ENCODE measurements around the gene SEC14L6. TPM values are rescaled to one million over a fixed set of nuclear protein-coding genes. Genes with fewer than 3 reads are reported as not detected.

Gene SEC14L6
- not detected in 2 replicates for total RNA-seq

DNA sequence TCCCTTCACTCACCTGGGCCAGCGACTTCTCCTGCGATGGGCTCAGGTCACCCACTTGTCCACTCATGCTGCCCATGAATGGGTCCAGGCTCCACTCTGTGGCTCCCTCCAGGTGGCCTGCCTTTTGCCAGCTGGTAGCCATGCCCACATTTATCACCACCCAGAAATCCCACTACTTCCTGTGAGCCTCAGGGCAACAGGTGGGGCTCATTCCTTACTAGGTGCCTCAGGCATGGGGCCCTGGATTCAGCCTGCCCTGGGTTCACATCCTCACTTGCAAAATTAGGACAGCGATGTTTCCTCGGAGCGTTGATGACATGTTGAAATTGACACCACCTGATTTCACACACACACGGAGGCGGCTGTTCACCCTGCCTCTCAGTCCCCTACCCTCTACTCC, at the start of gene SEC14L6:
Gene SEC14L6, minus strand, starts transcription at position 126 of the 400 bp plus-strand sequence. Its CDS starts 59 bp downstream, at position 67.

DNA sequence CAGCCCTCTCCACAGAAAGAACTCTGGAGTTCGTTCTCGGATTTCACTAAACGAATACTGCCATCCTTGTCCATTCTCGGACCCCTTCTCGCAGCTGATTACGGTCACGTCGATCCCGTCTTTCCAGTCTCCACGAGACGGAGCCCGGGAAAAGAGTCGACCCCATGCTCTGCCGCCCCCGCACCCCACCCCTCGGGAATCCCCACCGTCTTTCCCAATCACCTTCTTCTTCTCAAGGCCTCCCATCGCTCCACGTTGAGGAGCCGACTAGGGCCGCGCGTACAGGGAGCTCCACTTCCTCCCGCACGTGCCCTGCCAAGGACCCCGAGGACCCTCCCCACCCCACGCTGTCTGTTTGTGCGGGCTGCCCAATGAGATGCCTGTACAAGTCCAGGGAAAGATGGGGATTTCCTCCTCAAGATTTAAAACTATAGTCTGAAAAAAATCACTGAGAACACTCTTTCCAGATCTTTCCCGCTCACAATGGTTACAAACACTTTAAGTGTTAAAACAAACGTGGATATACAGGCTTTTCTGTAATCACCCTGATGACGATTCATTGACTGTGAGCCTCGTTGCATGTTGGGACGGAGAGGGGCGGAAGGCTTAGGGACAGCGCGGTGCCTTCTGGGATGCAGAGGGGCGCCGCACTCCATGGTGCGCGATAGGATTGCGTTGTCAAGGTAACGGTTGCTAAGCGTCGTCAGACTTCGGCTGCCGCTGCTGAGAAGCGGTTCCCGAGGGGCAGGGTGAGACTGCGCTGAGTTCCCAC, 45.2 kb upstream of the SEC14L6 start, which contains the start of gene PES1:
Gene PES1, minus strand, starts transcription at position 323 of the 772 bp plus-strand sequence. Its CDS starts 77 bp downstream, at position 246.

DNA sequence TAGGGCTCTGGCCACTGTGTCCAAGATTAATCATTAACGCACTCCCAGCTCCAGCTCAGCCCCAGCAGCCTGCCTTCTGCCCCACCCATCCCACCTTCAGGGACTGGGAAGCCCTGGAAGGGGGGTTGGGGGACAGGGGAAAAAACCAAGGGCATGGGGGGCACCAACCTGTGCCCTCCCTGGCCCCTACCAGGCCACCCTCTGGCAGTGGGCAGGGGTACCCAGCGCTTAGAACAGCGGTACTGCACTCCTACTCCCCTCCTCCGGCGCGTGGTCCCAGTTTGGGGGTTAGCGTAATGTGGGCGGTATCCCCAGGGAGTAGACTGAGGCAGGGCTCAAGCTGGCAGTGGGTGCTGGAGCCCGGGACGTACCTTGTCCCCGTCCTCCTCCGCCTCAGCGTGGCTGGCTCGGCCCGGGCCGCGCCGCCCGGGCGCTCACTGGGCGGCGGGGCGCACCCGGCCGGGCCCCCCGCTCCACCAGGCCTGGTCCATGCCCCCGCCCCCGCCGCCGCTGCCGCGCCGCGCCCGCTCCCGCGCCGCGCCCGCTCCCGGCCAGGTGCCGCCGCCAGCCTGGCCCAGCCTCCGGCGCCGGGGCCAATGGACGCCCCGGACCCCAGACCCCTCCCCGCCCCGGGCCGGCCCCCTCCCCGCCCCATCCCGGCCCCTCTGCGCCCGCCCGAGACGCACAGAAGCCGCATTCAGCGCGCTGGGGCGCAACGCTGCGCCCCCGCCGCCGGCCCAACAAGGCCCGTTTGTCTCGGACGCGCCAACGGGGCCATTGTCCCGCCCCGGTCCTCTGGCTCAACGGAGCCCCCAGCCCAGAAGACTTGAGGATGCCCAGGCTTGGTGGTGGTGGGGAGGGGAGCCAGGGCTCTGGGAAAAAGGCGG, 27.8 kb upstream of the SEC14L6 start, which contains the start of gene GAL3ST1:
Gene GAL3ST1, minus strand, starts transcription at position 571 of the 887 bp plus-strand sequence. CDS start 17,273 bp downstream, outside the sequence.

Other genes starting within 250 kb of the SEC14L6 start
- gene TBC1D10A, start 219.8 kb downstream of the SEC14L6 start, total RNA-seq, result 20.2 and 25.8 TPM in 2 replicates
- gene SF3A1, start 189.8 kb downstream of the SEC14L6 start, total RNA-seq, result 17.6 and 28.1 TPM in 2 replicates
- gene CCDC157, start 189.7 kb downstream of the SEC14L6 start, total RNA-seq, result 0.47 and 2.5 TPM in 2 replicates
- 8.8 and 12.7 TPM in 2 replicates for gene RNF215, start 159.3 kb downstream of the SEC14L6 start, total RNA-seq
- gene SEC14L2, start 149.7 kb downstream of the SEC14L6 start, total RNA-seq, result 76.5 and 108 TPM in 2 replicates
- gene MTFP1, start 121.0 kb downstream of the SEC14L6 start, total RNA-seq, result 20.7 and 61.8 TPM in 2 replicates
- not detected in 2 replicates for gene SEC14L3, start 74.7 kb downstream of the SEC14L6 start, total RNA-seq
- gene SEC14L4, start 41.0 kb downstream of the SEC14L6 start, total RNA-seq, result not detected in 2 replicates
- not detected in 2 replicates for gene GAL3ST1, start 27.9 kb upstream of the SEC14L6 start, total RNA-seq
- 61.7 and 89.4 TPM in 2 replicates for gene PES1, start 45.2 kb upstream of the SEC14L6 start, total RNA-seq
- 1.1 and 1.6 TPM in 2 replicates for gene TCN2, start 60.4 kb upstream of the SEC14L6 start, total RNA-seq
- 8.7 and 10.4 TPM in 2 replicates for gene SLC35E4, start 89.0 kb upstream of the SEC14L6 start, total RNA-seq
- gene DUSP18, start 121.1 kb upstream of the SEC14L6 start, total RNA-seq, result 4.1 and 7.4 TPM in 2 replicates
- gene OSBP2, start 148.1 kb upstream of the SEC14L6 start, total RNA-seq, result 9.0 and 18.6 TPM in 2 replicates